Lung (tissue), 12 donors: ENCODE data around the gene TCF12. TPM values are rescaled to one million over a fixed set of nuclear protein-coding genes. Genes with fewer than 3 reads are reported as not detected.

Source experiments
- ATAC-seq: fragments of 200-7000 bp; cut with Tn5 transposase; one replicate; pipeline ENCODE4 v1.9.1; 2020; ENCODE audit warnings: moderate number of reproducible peaks; ENCODE audit not compliant: insufficient read depth, low FRiP score
- DNase-seq, 3 donors: peaks; one replicate each; pipeline ENCODE4 v3.0.0-alpha.2; 2013 to 2017
- H3K27ac ChIP-seq, 2 donors: one replicate each; pipeline ENCODE4 v1.5.1; 2013; ENCODE audit warnings: mild to moderate bottlenecking in 2 of 2, moderate library complexity in 2 of 2, control low read depth in 1 of 2, inconsistent platforms in 1 of 2, low read depth in 1 of 2, low read length in 1 of 2
- H3K27me3 ChIP-seq, 3 donors: one replicate each; pipeline ENCODE4 v1.5.1; 2013; ENCODE audit warnings: low read length in 2 of 3; ENCODE audit not compliant: control insufficient read depth in 3 of 3, insufficient read depth in 3 of 3
- H3K36me3 ChIP-seq, 4 donors: one replicate each; pipeline ENCODE4 v1.5.1; 2013; ENCODE audit warnings: low read length in 4 of 4, mild to moderate bottlenecking in 1 of 4, moderate library complexity in 1 of 4; ENCODE audit not compliant: control insufficient read depth in 4 of 4, insufficient read depth in 4 of 4
- H3K4me1 ChIP-seq, 5 donors: one replicate each; pipeline ENCODE4 v1.5.1; 2013; ENCODE audit warnings: low read length in 5 of 5, mild to moderate bottlenecking in 2 of 5, moderate library complexity in 1 of 5; ENCODE audit not compliant: control insufficient read depth in 5 of 5, insufficient read depth in 5 of 5
- H3K4me3 ChIP-seq: one replicate; pipeline ENCODE4 v1.5.1; 2013; ENCODE audit warnings: mild to moderate bottlenecking, control low read depth, moderate library complexity
- H3K9ac ChIP-seq, 2 donors: one replicate each; pipeline ENCODE4 v1.5.1; 2013; ENCODE audit warnings: low read length in 2 of 2, control low read depth in 1 of 2; ENCODE audit not compliant: insufficient read depth in 1 of 2
- H3K9me3 ChIP-seq, 4 donors: one replicate each; pipeline ENCODE4 v1.5.1; 2013; ENCODE audit warnings: low read length in 3 of 4, mild to moderate bottlenecking in 1 of 4, moderate library complexity in 1 of 4; ENCODE audit not compliant: control insufficient read depth in 4 of 4, insufficient read depth in 3 of 4
- WGBS, 2 donors: extraction: QIAGEN DNeasy Blood & Tissue Kit; methylation state at CpG; one replicate each; pipeline ENCODE4 v1.1.7; 2013; 5-methylcytosine and 5-hydroxymethylcytosine counted together
- polyA plus RNA-seq, 2 donors: library from polyadenylated mRNA; stranded (reverse); fragments of 200-250 nt; gene quantifications; one replicate each; pipeline ENCODE4 v1.2.1, GENCODE V29; 2013
- total RNA-seq, 2 donors: library from RNA; depleted of rRNA in 1 of 2; stranded (reverse); fragments of >200 nt in 1 of 2; gene quantifications; one replicate each; pipeline ENCODE4 v1.2.1, GENCODE V29; 2014 to 2021
- TF ChIP-seq, protein P1 (sequence below): IDR thresholded peaks from 2 replicates; pipeline ENCODE4 v1.5.1; 2012; ENCODE audit warnings: mild to moderate bottlenecking; ENCODE audit errors: control extremely low read depth, extremely low read depth
- donor health status: control.
- donor health status: control.
- donor health status: Bipolar disorder and iron deficiency.
- donor health status: healthy.
- donor health status: DM: yes; HTN: yes; CAD: no.

The TCF12 gene
- total and polyA plus RNA-seq, 4 donors, result 9.6 to 314 (median 56.3) TPM

DNA sequence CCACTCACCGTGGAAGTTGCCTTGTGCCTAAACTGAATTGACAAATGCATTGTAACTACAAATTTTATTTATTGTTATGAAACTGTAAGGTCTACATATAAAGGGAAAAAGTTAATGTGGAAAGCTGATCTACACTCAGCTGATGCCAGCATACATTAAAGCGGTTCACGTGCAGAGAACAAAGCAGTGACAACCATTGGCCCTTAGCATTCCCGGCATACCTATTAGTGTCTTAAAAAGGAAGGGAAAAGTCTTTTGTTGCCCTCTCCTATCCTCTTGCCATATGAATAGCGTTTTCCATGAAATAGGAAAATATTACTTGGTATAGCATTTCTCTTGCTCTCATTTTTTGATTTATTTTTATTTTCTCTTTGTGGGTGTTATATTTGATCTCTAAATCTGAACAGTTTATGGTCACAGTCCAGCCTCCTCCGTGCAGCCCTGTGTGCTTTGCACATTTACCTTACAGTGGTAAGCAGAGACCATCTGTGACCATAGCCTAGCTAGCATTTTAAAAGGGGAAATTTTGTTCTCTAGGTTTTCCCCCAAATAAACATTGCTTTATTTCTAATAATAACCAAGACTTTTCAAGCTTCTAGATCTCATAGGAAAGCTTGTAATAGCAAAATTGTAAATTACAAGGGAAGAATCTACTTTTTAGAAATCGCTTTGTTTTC is 368.1 kb downstream of the TCF12 start:
- H3K4me3 ChIP-seq, result no peak overlapping the region
- WGBS, 2 donors, result 92 to 97% methylated on average over 7 of the region's 7 CpGs
- no peak overlapping the region for H3K27ac ChIP-seq
- no peaks in the 10 kb centered on the region for H3K27me3 ChIP-seq
- ATAC-seq (no peak), DNase-seq (no peak)
- H3K36me3 ChIP-seq, result peaks cover 18 to 34% (median 22%) of the 10 kb centered on the region in 4 donors
- H3K9me3 ChIP-seq, result peaks cover 0 to 3% (median 0%) of the 10 kb centered on the region in 4 donors
- no peak overlapping the region for H3K9ac ChIP-seq
- TF ChIP-seq, protein P1, sequence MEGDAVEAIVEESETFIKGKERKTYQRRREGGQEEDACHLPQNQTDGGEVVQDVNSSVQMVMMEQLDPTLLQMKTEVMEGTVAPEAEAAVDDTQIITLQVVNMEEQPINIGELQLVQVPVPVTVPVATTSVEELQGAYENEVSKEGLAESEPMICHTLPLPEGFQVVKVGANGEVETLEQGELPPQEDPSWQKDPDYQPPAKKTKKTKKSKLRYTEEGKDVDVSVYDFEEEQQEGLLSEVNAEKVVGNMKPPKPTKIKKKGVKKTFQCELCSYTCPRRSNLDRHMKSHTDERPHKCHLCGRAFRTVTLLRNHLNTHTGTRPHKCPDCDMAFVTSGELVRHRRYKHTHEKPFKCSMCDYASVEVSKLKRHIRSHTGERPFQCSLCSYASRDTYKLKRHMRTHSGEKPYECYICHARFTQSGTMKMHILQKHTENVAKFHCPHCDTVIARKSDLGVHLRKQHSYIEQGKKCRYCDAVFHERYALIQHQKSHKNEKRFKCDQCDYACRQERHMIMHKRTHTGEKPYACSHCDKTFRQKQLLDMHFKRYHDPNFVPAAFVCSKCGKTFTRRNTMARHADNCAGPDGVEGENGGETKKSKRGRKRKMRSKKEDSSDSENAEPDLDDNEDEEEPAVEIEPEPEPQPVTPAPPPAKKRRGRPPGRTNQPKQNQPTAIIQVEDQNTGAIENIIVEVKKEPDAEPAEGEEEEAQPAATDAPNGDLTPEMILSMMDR, result no peak
- H3K4me1 ChIP-seq, result peaks cover 0 to 21% (median 2%) of the 10 kb centered on the region in 5 donors

DNA sequence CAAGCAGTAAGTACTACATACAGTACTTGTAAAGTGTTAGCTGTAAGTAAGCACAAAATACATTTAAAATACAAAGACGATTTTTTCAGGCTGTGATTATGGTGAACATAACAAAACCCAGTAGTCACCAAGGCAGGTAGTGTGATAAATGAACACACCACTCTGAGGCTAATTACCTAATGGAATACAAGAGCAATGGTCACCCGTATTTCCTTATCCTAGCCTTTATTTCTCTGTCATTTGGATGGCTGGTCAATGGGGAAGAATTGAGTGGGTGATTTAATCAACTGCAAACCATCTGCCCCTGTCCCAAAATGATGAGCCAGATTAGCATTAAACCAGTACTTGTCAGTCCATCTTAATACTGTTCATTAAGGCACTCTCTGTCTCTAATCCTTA is 368.7 kb downstream of the TCF12 start:
- no peak for ATAC-seq
- peaks cover 16 to 37% (median 22%) of the 10 kb centered on the region in 4 donors for H3K36me3 ChIP-seq
- WGBS, 2 donors, result 88 to 93% methylated on average over 2 of the region's 2 CpGs

DNA sequence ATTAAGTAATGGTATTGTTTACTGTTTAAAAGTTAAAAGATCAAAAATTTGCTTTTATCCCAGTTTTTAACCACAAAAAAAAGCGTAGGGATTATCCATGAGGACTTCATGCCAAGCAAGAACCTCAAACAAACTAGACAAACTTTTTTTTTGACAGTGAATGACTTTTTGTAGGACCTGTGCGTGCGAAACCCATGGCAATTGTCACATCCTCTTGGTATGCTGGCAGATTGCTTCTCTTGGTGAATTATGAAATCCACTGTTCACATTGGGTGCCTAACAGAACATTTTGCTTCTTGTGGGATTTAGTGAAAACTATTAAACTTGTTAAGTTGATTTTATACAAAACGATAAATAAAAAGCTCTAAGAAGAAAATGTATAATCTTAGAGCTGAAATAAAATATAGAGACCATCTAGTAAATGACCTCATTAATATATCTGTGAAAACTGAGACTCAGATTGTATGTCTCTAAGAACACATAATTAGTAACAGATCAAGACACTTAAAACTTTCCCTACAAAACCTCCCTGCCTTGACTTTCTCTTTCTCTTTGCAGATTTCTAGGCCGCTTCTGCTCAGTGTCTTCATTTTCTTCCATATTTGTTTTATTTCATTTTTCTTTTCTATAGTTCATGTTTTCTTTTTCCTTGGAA is 370.6 kb downstream of the TCF12 start:
- H3K36me3 ChIP-seq, result peaks cover 7 to 37% (median 18%) of the 10 kb centered on the region in 4 donors
- TF ChIP-seq, protein P1, result no peak
- H3K4me1 ChIP-seq, result peaks cover 0 to 21% (median 2%) of the 10 kb centered on the region in 5 donors
- no peaks in the 10 kb centered on the region for H3K27me3 ChIP-seq
- H3K9me3 ChIP-seq, result peaks cover 0 to 3% (median 0%) of the 10 kb centered on the region in 4 donors
- ATAC-seq (no peak), DNase-seq (peak in 2 of 3 donors; percentile 80 to 83)
- WGBS, 2 donors, result 56 to 71% methylated on average over 5 of the region's 5 CpGs
- no peak overlapping the region for H3K27ac ChIP-seq
- H3K9ac ChIP-seq, result peak overlapping the region in 1 of 2 donors; percentile 65
- no peak overlapping the region for H3K4me3 ChIP-seq

More for the DNA sequence above, 368.7 kb downstream of the TCF12 start:
- H3K27me3 ChIP-seq, result no peaks in the 10 kb centered on the region
- no peak overlapping the region for H3K27ac ChIP-seq
- no peak overlapping the region for H3K9ac ChIP-seq
- H3K9me3 ChIP-seq, result peaks cover 0 to 3% (median 0%) of the 10 kb centered on the region in 4 donors
- no peak overlapping the region for H3K4me3 ChIP-seq
- TF ChIP-seq, protein P1, result no peak
- DNase-seq, result no peak
- peaks cover 0 to 21% (median 2%) of the 10 kb centered on the region in 5 donors for H3K4me1 ChIP-seq
